NCI-H1092 treated with DMSO at 0.1 percent for 48 hours (cell line): Measurements from ENCODE around the gene SUMO1.
A peak's percentile ranks its signal among the peaks of the same experiment; 100 is the strongest.
"Not testable (repeated sequence)": the region's sequence is repeated elsewhere in the genome, so short reads cannot be mapped to it uniquely, and the experiment has no call there.

Experiments used
- DNase-seq: peaks from one replicate; lab custom pipeline; 2025; lab: John Stamatoyannopoulos, UW

Gene SUMO1

GRCh38 chr2:202238234-202239197, at the start of gene SUMO1:
TSS of gene SUMO1 (minus strand) at chr2:202238597. CDS start at chr2:202238451, 146 bp downstream.
- peak; percentile 83 for DNase-seq

- DNase-seq = no peak
These were observed 48.2 kb upstream of the SUMO1 start for GRCh38 chr2:202286595-202286994.

- no peak for DNase-seq
These were observed 40.5 kb upstream of the SUMO1 start for GRCh38 chr2:202278944-202279343.

GRCh38 chr2:202278036-202278760, 39.8 kb upstream of the SUMO1 start:
- DNase-seq = no peak

- DNase-seq = not testable (repeated sequence)
These were observed 37.8 kb upstream of the SUMO1 start for GRCh38 chr2:202276078-202276720.

- DNase-seq = no peak
These were observed 32.1 kb upstream of the SUMO1 start for GRCh38 chr2:202270487-202270886.

GRCh38 chr2:202269585-202269984, 31.2 kb upstream of the SUMO1 start:
- DNase-seq = no peak

- DNase-seq = no peak
These were observed 29.1 kb upstream of the SUMO1 start for GRCh38 chr2:202267495-202267894.

- DNase-seq = peak; percentile 92
These were observed 27.3 kb upstream of the SUMO1 start, which contains the start of gene NOP58 for GRCh38 chr2:202265467-202266277. TSS of gene NOP58 (plus strand) at chr2:202265763. CDS start at chr2:202265942, 179 bp downstream.

- DNase-seq = no peak
These were observed 23.1 kb upstream of the SUMO1 start for GRCh38 chr2:202261531-202261930.

- DNase-seq = no peak
These were observed 13.1 kb upstream of the SUMO1 start for GRCh38 chr2:202251494-202251893.

GRCh38 chr2:202249521-202250253, 11.3 kb upstream of the SUMO1 start:
- no peak for DNase-seq

- not testable (repeated sequence) for DNase-seq
These were observed 9.3 kb upstream of the SUMO1 start for GRCh38 chr2:202247710-202248109.

GRCh38 chr2:202237787-202238233, 587 bp downstream of the SUMO1 start:
- DNase-seq = no peak

- DNase-seq = no peak
These were observed 16.5 kb downstream of the SUMO1 start for GRCh38 chr2:202221873-202222272.

- no peak for DNase-seq
These were observed 23.2 kb downstream of the SUMO1 start for GRCh38 chr2:202215179-202215578.

- DNase-seq = no peak
These were observed 29.9 kb downstream of the SUMO1 start for GRCh38 chr2:202208526-202208925.

- DNase-seq = no peak
These were observed 33.5 kb downstream of the SUMO1 start for GRCh38 chr2:202204855-202205254.

GRCh38 chr2:202203348-202203747, 35.0 kb downstream of the SUMO1 start:
- DNase-seq = no peak
